ENCODE results near the gene RNASE4. TPM values are rescaled to one million over a fixed set of nuclear protein-coding genes. Genes with fewer than 3 reads are reported as not detected.

The RNASE4 gene
- total RNA-seq, 1 experiment from 2014 or later: 3.3 TPM

GRCh38 chr14:20659336-20659735 lies 25.0 kb upstream of the RNASE4 start:
- Histone ChIP-seq H3K4me1 (ENCODE audit: control insufficient read depth, insufficient read depth, low read length) (no peaks in the 10 kb centered on the region; the same call in 1 of the 2 replicates), H3K4me3 (ENCODE audit: low read depth in 2 of 2, low read length in 2 of 2) (no peak overlapping the region), H3K27ac (ENCODE audit: low read length) (no peak overlapping the region), H3K9me3 (ENCODE audit: control insufficient read depth, insufficient read depth, low read depth, low read length) (no peaks in the 10 kb centered on the region), H3K36me3 (ENCODE audit: control insufficient read depth, insufficient read depth, low read length) (no peaks in the 10 kb centered on the region), H3K27me3 (ENCODE audit: control insufficient read depth, insufficient read depth, low read length) (no peaks in the 10 kb centered on the region)
- ChIA-PET POLR2A (no interaction called here), CTCF (interaction anchor here (0.6 kb wide), 1 partner anchor 9 kb away, joined by 16 read pairs; no protein-coding TSS in a partner anchor)
- BruUV-seq (replicated peaks): no TSS peak
- in situ Hi-C loops (cut with HindIII; ENCODE audit: low pct_unique_long_range_greater_than_20kb, low sequenced_read_pairs) (no loop called here), intact Hi-C loops (cut with micrococcal nuclease; ENCODE audit: unreplicated experiment) (loop anchor here (5.0 kb wide), 1 partner anchor 33 kb away; no protein-coding TSS in a partner anchor)
- ATAC-seq (no peak), DNase-seq (ENCODE audit: low read depth, low spot score) (no peak)
- TF ChIP-seq REST (IDR thresholded peaks at IDR 0.05; ENCODE audit: insufficient read depth in 1 of 2, low read depth in 2 of 2, low read length in 1 of 2) (no peak), CTCF (IDR thresholded peaks at IDR 0.05) (no peak), TCF7L2 (IDR thresholded peaks at IDR 0.05; ENCODE audit: low read depth, low read length) (no peak), SIN3A (IDR thresholded peaks at IDR 0.05; ENCODE audit: borderline replicate concordance, insufficient read depth, low read depth, low read length) (no peak), POLR2AphosphoS5 (IDR thresholded peaks at IDR 0.05; ENCODE audit: low read depth, low read length) (no peak)

GRCh38 chr14:20659813-20660395 lies 24.5 kb upstream of the RNASE4 start:
- DNase-seq (ENCODE audit: low read depth, low spot score): no peak
- in situ Hi-C loops (cut with HindIII; ENCODE audit: low pct_unique_long_range_greater_than_20kb, low sequenced_read_pairs) (no loop called here), intact Hi-C loops (cut with micrococcal nuclease; ENCODE audit: unreplicated experiment) (loop anchor here (5.0 kb wide), 1 partner anchor 32 kb away; no protein-coding TSS in a partner anchor)
- H3K27ac ChIP-seq (ENCODE audit: low read length): no peak overlapping the region
- H3K4me1 ChIP-seq (ENCODE audit: control insufficient read depth, insufficient read depth, low read length): no peaks in the 10 kb centered on the region; the same call in 1 of the 2 replicates
- H3K9me3 ChIP-seq (ENCODE audit: control insufficient read depth, insufficient read depth, low read depth, low read length): no peaks in the 10 kb centered on the region
- BruUV-seq (replicated peaks): no TSS peak
- POLR2A ChIA-PET: no interaction called here
- ATAC-seq: no peak
- H3K27me3 ChIP-seq (ENCODE audit: control insufficient read depth, insufficient read depth, low read length): no peaks in the 10 kb centered on the region
- CTCF ChIA-PET: interaction anchor here (0.6 kb wide), 1 partner anchor 10 kb away, joined by 16 read pairs; no protein-coding TSS in a partner anchor
- no peak overlapping the region for H3K4me3 ChIP-seq (ENCODE audit: low read depth in 2 of 2, low read length in 2 of 2)
- TF ChIP-seq SIN3A (IDR thresholded peaks at IDR 0.05; ENCODE audit: borderline replicate concordance, insufficient read depth, low read depth, low read length): no peak
- TF ChIP-seq REST (IDR thresholded peaks at IDR 0.05; ENCODE audit: insufficient read depth in 1 of 2, low read depth in 2 of 2, low read length in 1 of 2): no peak
- no peak for TF ChIP-seq CTCF (IDR thresholded peaks at IDR 0.05)
- TF ChIP-seq POLR2AphosphoS5 (IDR thresholded peaks at IDR 0.05; ENCODE audit: low read depth, low read length): no peak
- no peak for TF ChIP-seq TCF7L2 (IDR thresholded peaks at IDR 0.05; ENCODE audit: low read depth, low read length)
- H3K36me3 ChIP-seq (ENCODE audit: control insufficient read depth, insufficient read depth, low read length): no peaks in the 10 kb centered on the region

Data from Panc1 (cell line).